ENCODE data around the gene LMBRD2.

The LMBRD2 gene

DNA sequence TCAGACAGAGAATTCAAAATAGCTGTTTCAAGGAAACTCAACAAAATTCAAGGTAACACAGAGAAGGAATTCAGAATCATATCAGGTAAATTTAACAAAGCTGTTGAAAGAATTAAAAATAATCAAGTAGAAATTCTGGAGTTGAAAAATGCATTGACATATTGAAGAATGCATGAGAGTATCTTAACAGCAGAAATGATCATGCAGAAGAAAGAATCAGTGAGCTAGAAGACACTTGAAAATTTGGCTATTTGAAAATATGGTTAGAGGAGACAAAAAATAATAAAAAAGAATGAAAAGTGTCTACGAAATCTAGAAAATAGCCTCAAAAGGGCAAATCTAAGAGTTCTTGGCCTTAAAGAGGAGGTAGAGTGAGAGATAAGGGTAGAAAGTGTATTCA is 22.9 kb downstream of the LMBRD2 start:
- no peaks in the 10 kb centered on the region for H3K27me3 ChIP-seq
- TF ChIP-seq Cebpa-rat (IDR thresholded peaks at IDR 0.05): no peak
- no peak overlapping the region for H3K4me3 ChIP-seq
- H4K20me1 ChIP-seq: no peaks in the 10 kb centered on the region
- H3K9me3 ChIP-seq: peaks cover 25% of the 10 kb centered on the region
- no peak overlapping the region for H3K4me2 ChIP-seq
- no peaks in the 10 kb centered on the region for H3K4me1 ChIP-seq
- H3K36me3 ChIP-seq: peaks cover 28% of the 10 kb centered on the region
- H3K9ac ChIP-seq: no peak overlapping the region
- no peak overlapping the region for H3K27ac ChIP-seq

DNA sequence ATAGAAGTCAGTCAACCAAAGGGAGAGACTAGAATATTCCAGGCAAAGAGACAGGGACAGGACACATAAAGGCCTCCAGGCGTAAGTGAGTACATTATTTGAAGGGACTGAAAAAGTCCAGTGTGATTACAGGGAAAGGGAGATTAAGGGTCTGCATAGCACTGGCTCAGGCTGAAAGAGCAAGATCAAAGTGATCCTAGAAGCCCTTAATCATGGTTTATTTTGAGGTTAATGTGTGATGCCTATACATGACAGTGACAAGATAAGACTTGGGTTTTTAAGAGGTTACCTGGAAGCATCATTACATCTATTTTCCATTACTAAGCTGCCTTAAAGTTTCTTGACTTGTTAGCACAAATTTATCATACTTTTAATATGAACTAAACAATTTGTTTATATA is 25.8 kb downstream of the LMBRD2 start:
- Histone ChIP-seq H3K4me1 (no peaks in the 10 kb centered on the region), H3K27me3 (no peaks in the 10 kb centered on the region), H3K4me3 (no peak overlapping the region), H3K27ac (no peak overlapping the region), H4K20me1 (no peaks in the 10 kb centered on the region), H3K9me3 (peaks cover 25% of the 10 kb centered on the region), H3K36me3 (peaks cover 33% of the 10 kb centered on the region), H3K4me2 (no peak overlapping the region), H3K9ac (no peak overlapping the region)
- TF ChIP-seq Cebpa-rat (IDR thresholded peaks at IDR 0.05): no peak

DNA sequence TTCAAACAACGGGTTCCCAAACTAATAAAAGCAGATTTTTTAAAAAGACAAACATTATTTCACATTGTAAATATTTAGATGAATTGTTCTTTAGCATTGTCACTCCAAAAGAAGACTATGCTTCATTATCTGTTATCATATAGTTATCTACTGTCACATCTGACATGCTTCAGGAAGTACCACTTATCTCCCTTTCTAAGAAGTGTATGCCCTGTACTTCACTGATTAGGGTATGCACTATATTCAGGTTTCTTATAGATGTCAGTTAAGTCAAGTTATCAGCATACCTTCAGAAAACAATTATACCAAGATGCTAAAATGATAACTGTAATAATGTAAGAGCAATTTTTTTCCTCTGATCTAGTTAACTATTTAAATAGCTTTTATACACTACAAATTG is 40.4 kb downstream of the LMBRD2 start:
- no peak for TF ChIP-seq Cebpa-rat (IDR thresholded peaks at IDR 0.05)
- peaks cover 50% of the 10 kb centered on the region for H3K36me3 ChIP-seq
- H3K9me3 ChIP-seq: peaks cover 9% of the 10 kb centered on the region; the same call in 1 of the 2 replicates
- no peak overlapping the region for H3K4me3 ChIP-seq
- H3K9ac ChIP-seq: no peak overlapping the region
- no peak overlapping the region for H3K4me2 ChIP-seq
- no peaks in the 10 kb centered on the region for H3K27me3 ChIP-seq
- H4K20me1 ChIP-seq: no peaks in the 10 kb centered on the region
- H3K4me1 ChIP-seq: no peaks in the 10 kb centered on the region
- no peak overlapping the region for H3K27ac ChIP-seq

DNA sequence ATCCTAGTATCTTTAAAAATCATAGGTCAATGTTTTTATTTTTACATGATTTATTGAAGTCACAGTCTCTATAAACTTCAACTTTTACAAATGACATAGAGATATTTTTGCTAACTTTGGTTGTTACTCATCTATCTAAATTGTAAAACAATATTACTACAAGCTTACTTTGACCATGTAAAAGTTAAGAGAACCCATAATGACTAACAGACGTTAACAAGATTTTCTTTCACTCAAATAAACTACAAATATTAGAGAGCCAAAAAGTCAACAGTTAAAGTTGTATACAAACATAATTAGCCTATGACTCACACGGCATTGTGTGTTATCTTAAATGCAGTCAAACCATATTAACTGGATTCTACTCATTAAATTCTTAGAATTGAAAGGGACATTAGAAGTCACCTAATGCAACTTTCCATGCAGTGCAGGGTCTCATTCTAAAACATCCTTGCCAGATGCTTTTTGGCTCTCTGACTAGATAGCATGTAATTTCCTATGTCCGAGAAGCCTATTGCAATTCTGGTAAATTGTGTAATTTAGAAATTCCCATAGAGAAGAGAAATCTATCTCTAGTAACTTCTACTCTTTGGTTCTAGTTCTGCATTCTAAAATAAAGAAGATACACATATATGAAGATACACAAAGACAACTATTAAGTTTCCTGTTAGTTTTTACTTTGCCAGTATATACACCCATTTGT is 42.8 kb downstream of the LMBRD2 start:
- TF ChIP-seq Cebpa-rat (IDR thresholded peaks at IDR 0.05): no peak
- Histone ChIP-seq H3K27ac (no peak overlapping the region), H3K4me2 (no peak overlapping the region), H3K4me3 (no peak overlapping the region), H3K9ac (no peak overlapping the region), H3K4me1 (no peaks in the 10 kb centered on the region), H3K36me3 (peaks cover 40% of the 10 kb centered on the region), H3K9me3 (peaks cover 9% of the 10 kb centered on the region; the same call in 1 of the 2 replicates), H4K20me1 (no peaks in the 10 kb centered on the region), H3K27me3 (no peaks in the 10 kb centered on the region)

DNA sequence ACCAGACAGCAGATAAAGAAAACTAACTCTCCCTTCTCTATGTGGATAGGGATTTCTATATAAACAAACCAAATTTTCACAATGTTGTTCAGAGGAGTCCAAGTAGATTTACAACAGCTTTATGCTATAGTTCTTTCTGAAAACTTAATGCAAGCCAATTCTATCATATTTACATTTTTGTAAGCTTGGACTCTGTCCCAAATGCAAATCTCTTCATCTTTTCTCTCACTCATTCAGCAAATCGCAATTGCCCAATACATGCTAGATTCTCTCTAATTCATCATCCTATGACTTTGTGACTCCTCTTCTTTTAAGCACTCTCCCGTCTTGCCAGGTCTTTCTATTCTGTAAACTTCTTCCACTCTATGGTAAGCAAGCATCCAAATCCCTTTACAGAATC is 45.9 kb downstream of the LMBRD2 start:
- Histone ChIP-seq H3K9me3 (peaks cover 9% of the 10 kb centered on the region; the same call in 1 of the 2 replicates), H3K4me1 (no peaks in the 10 kb centered on the region), H3K4me3 (no peak overlapping the region), H3K4me2 (no peak overlapping the region), H3K27ac (no peak overlapping the region), H4K20me1 (no peaks in the 10 kb centered on the region), H3K27me3 (no peaks in the 10 kb centered on the region), H3K9ac (no peak overlapping the region), H3K36me3 (peaks cover 38% of the 10 kb centered on the region)
- TF ChIP-seq Cebpa-rat (IDR thresholded peaks at IDR 0.05): no peak

DNA sequence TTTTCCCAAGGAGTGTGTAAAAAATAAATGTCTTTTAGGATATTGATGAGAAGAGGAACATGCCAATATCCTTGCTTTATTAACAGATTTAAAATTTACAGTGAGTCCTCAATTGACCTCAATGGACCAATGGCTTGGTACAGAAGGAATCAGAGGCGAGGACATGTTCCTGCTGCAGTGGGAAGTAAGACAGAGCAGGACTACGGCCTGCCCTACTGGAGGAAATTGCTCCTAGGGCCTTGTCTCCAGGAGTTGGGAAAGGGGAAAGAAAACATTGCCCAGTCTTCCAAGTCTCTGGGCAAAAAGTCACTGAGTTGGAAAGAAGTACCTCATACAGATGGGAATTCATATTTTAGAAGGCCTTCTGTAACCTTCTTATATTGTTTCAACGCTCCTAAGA is 51.9 kb downstream of the LMBRD2 start:
- Histone ChIP-seq H3K36me3 (peaks cover 7% of the 10 kb centered on the region; the same call in 1 of the 2 replicates), H3K4me2 (no peak overlapping the region), H4K20me1 (no peaks in the 10 kb centered on the region), H3K9ac (no peak overlapping the region), H3K27me3 (no peaks in the 10 kb centered on the region), H3K9me3 (no peaks in the 10 kb centered on the region), H3K4me1 (no peaks in the 10 kb centered on the region), H3K4me3 (no peak overlapping the region), H3K27ac (no peak overlapping the region)
- TF ChIP-seq Cebpa-rat (IDR thresholded peaks at IDR 0.05): no peak

DNA sequence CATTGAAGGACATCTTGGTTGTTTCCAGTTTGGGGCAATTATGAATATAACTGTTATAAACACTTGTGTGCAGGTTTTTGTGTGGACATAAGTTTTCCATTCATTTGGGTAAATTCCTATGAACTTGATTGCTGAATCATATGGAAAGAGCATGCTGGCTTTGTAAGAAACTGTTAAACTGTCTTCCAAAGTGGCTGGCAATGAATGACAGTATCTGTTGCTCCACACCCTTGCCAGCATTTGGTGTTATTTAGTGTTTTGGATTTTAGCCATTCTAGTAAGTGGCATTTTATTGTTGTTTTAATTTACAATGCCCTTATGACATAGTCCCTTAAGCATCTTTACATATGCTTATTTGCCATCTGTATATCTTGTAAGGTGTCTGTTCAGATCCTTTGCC is 55.2 kb downstream of the LMBRD2 start:
- Histone ChIP-seq H3K9ac (no peak overlapping the region), H3K36me3 (no peaks in the 10 kb centered on the region; the same call in 1 of the 2 replicates), H3K4me2 (no peak overlapping the region), H3K27me3 (no peaks in the 10 kb centered on the region), H3K9me3 (no peaks in the 10 kb centered on the region), H3K4me1 (no peaks in the 10 kb centered on the region), H3K27ac (no peak overlapping the region), H4K20me1 (no peaks in the 10 kb centered on the region), H3K4me3 (no peak overlapping the region)
- TF ChIP-seq Cebpa-rat (IDR thresholded peaks at IDR 0.05): no peak

DNA sequence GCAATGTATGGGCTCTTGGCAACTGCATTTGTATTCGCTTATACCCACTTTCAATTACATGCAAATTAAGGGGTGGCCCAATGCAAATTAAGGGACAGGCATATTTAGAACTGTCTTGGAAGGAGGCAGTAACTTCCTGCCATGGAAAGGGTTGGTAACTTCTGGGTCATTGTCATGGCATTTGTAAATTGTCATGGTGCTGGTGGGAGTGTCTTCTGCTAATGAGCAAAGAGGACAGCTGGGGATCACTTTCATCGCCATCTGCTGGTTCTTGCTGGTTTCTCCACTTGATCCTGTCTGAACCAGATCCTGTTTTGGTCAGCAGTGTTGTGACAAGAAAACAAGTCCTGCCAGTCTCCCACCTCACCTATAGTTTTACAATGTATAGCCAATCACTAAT is 61.7 kb downstream of the LMBRD2 start:
- H3K27ac ChIP-seq: no peak overlapping the region
- no peaks in the 10 kb centered on the region for H3K27me3 ChIP-seq
- H3K36me3 ChIP-seq: no peaks in the 10 kb centered on the region
- H3K4me3 ChIP-seq: no peak overlapping the region
- no peaks in the 10 kb centered on the region for H4K20me1 ChIP-seq
- H3K4me2 ChIP-seq: no peak overlapping the region
- H3K4me1 ChIP-seq: no peaks in the 10 kb centered on the region
- H3K9ac ChIP-seq: no peak overlapping the region
- H3K9me3 ChIP-seq: peaks cover 12% of the 10 kb centered on the region
- no peak for TF ChIP-seq Cebpa-rat (IDR thresholded peaks at IDR 0.05)

DNA sequence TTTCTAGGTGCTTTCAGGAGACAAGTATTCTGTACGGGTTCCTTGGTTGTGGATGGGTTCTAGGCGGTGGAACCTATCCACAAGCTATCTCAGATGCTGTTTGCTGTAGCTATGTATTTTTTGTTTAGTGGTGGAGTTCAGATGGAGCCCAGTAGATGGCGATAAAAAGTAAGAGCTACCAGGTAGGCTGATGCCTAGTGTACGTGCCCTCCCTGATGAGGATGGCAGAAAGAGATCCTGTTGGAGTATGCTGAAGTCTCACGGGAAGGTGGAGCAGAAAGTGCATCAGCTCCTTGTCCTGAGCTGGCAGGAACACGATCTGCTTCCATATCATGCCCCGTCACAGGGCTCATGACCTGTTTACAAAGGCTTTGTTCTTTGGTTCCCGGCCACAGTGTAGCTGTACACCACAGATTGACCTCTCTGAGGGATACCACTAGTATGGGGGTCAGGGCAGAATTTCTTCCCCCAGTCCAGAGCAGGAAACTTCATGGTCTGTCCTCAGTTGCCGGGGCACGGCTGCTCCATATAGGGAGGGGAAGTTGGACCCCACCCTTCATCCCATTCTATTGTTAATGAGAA is 72.4 kb downstream of the LMBRD2 start:
- no peak overlapping the region for H3K4me3 ChIP-seq
- H3K4me2 ChIP-seq: no peak overlapping the region
- peaks cover 3% of the 10 kb centered on the region; the same call in 1 of the 2 replicates for H3K4me1 ChIP-seq
- no peaks in the 10 kb centered on the region for H3K27me3 ChIP-seq
- no peak overlapping the region for H3K27ac ChIP-seq
- H3K9ac ChIP-seq: no peak overlapping the region
- H3K36me3 ChIP-seq: no peaks in the 10 kb centered on the region
- no peaks in the 10 kb centered on the region for H4K20me1 ChIP-seq
- peaks cover 9% of the 10 kb centered on the region for H3K9me3 ChIP-seq
- TF ChIP-seq Cebpa-rat (IDR thresholded peaks at IDR 0.05): no peak

DNA sequence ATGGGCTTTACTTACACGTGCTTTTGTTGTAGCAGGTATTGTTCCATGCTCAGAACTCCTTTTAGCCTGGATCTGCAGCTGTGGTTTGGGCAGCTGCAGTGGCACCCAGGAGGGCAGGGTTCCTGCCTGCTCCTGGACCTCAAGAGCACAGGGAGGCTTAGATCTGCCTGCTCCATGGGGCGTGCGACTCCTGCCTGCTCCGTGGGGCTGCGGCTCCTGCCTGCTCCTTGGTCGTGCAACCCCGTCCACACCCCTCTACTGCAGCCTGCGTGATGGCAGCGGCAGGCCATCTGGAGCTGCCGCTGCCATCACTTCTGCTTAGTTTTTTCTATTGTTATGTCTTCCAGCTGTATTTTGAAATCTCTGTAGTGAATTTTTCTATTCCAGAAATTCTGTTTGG is 73.3 kb downstream of the LMBRD2 start:
- Histone ChIP-seq H3K4me1 (peaks cover 10% of the 10 kb centered on the region), H4K20me1 (no peaks in the 10 kb centered on the region), H3K4me2 (no peak overlapping the region), H3K4me3 (no peak overlapping the region), H3K27ac (no peak overlapping the region), H3K9ac (no peak overlapping the region), H3K27me3 (no peaks in the 10 kb centered on the region), H3K9me3 (no peaks in the 10 kb centered on the region; the same call in 1 of the 2 replicates), H3K36me3 (no peaks in the 10 kb centered on the region)
- no peak for TF ChIP-seq Cebpa-rat (IDR thresholded peaks at IDR 0.05)

Data from BLaER1 (cell line).